GM23338 (cell line): Measurements from ENCODE around the gene THUMPD3. TPM values are rescaled to one million over a fixed set of nuclear protein-coding genes. Genes with fewer than 3 reads are reported as not detected.

ENCODE experiments used
- ATAC-seq: fragments of 200-7000 bp; cut with Tn5 transposase; 3 replicates; pipeline ENCODE4 v1.9.1; 2020
- DNase-seq: peaks from one replicate; pipeline ENCODE4 v3.0.0-alpha.2; 2015; ENCODE audit warnings: low spot score
- H2AFZ ChIP-seq: fragments of 200-600 bp; sonication (generic); 2 replicates; pipeline ENCODE4 v1.8.0; 2016; ENCODE audit warnings: antibody characterized with exemption, mild to moderate bottlenecking, moderate library complexity
- H3F3A ChIP-seq: fragments of 200-600 bp; sonication (generic); replicated peaks from 2 replicates; pipeline ENCODE4 v1.8.0; 2017; ENCODE audit warnings: antibody characterized with exemption, mixed run types, low read depth
- H3K27ac ChIP-seq: fragments of 200-600 bp; sonication (generic); 2 replicates; pipeline ENCODE4 v1.6.1; 2016; ENCODE audit warnings: low read depth
- H3K27me3 ChIP-seq: fragments of 200-600 bp; sonication (generic); 2 replicates; pipeline ENCODE4 v1.8.0; 2016; ENCODE audit warnings: mild to moderate bottlenecking, mixed run types, moderate library complexity; ENCODE audit not compliant: insufficient read depth
- H3K36me3 ChIP-seq: fragments of 200-600 bp; sonication (generic); 2 replicates; pipeline ENCODE4 v1.8.0; 2016; ENCODE audit warnings: mild to moderate bottlenecking; ENCODE audit not compliant: insufficient read depth
- H3K4me1 ChIP-seq: fragments of 200-600 bp; sonication (generic); 2 replicates; pipeline ENCODE4 v1.8.0; 2016; ENCODE audit warnings: mild to moderate bottlenecking, moderate library complexity; ENCODE audit not compliant: insufficient read depth
- H3K4me2 ChIP-seq: fragments of 200-600 bp; sonication (generic); 2 replicates; pipeline ENCODE4 v1.7.1; 2017; ENCODE audit warnings: mixed run types
- H3K4me3 ChIP-seq: fragments of 200-600 bp; sonication (generic); 2 replicates; pipeline ENCODE4 v1.6.1; 2016; ENCODE audit warnings: mixed run types
- H3K79me2 ChIP-seq: fragments of 200-600 bp; sonication (generic); replicated peaks from 2 replicates; pipeline ENCODE4 v1.8.0; 2017; ENCODE audit warnings: mild to moderate bottlenecking; ENCODE audit not compliant: insufficient read depth
- H3K9me2 ChIP-seq: fragments of 200-600 bp; sonication (generic); 2 replicates; pipeline ENCODE4 v1.8.0; 2017; ENCODE audit not compliant: insufficient read depth
- H4K20me1 ChIP-seq: fragments of 200-600 bp; sonication (generic); replicated peaks from 2 replicates; pipeline ENCODE4 v1.8.0; 2017; ENCODE audit warnings: mild to moderate bottlenecking; ENCODE audit not compliant: insufficient read depth
- H3K27ac Mint-ChIP-seq: 2 replicates; pipeline ENCODE4 v1.8.0; 2020; ENCODE audit warnings: inconsistent platforms, mild to moderate bottlenecking, moderate library complexity, mixed read lengths
- H3K27me3 Mint-ChIP-seq: 3 replicates; pipeline ENCODE4 v1.8.0; 2022; ENCODE audit warnings: low read depth, mild to moderate bottlenecking, moderate library complexity, mixed read lengths, inconsistent platforms; ENCODE audit not compliant: insufficient read depth, poor library complexity
- H3K36me3 Mint-ChIP-seq: 3 replicates; pipeline ENCODE4 v1.8.0; 2021; ENCODE audit warnings: low read depth, mild to moderate bottlenecking, inconsistent platforms, moderate library complexity, mixed read lengths
- H3K4me1 Mint-ChIP-seq: 3 replicates; pipeline ENCODE4 v1.8.0; 2020; ENCODE audit warnings: mild to moderate bottlenecking, inconsistent platforms, mixed read lengths
- H3K4me3 Mint-ChIP-seq: 3 replicates; pipeline ENCODE4 v1.8.0; 2021; ENCODE audit warnings: moderate library complexity, mild to moderate bottlenecking, inconsistent platforms, mixed read lengths
- H3K9me3 Mint-ChIP-seq: 3 replicates; pipeline ENCODE4 v1.8.0; 2020; ENCODE audit warnings: moderate library complexity, mild to moderate bottlenecking, inconsistent platforms, mixed read lengths
- CREB1 ChIP-seq: fragments of 250-450 bp; sonication (Bioruptor Pico); IDR thresholded peaks from 2 replicates; pipeline ENCODE4 v1.5.0; 2020; ENCODE audit warnings: low read depth, mild to moderate bottlenecking, moderate library complexity
- CTCF ChIP-seq, 2 experiments: fragments of 200-600 bp in 1 of 2; sonication (generic) in 1 of 2; conservative IDR thresholded peaks; 2 replicates each; pipeline versions ENCODE4 v1.5.1 to v1.6.1; 2016 to 2017; ENCODE audit warnings: antibody characterized with exemption in 2 of 2, low read depth in 2 of 2, mild to moderate bottlenecking in 2 of 2, moderate library complexity in 1 of 2
- ETS1 ChIP-seq: IDR thresholded peaks from 2 replicates; pipeline ENCODE4 v1.6.1; 2016; ENCODE audit warnings: antibody characterized with exemption
- EZH2 ChIP-seq: fragments of 200-600 bp; sonication (generic); IDR thresholded peaks from one replicate; pipeline ENCODE4 v1.8.0; 2017; ENCODE audit warnings: antibody characterized with exemption, mild to moderate bottlenecking, low read depth; ENCODE audit not compliant: unreplicated experiment
- EZH2phosphoT487 ChIP-seq: fragments of 200-600 bp; sonication (generic); IDR thresholded peaks from one replicate; pipeline ENCODE4 v1.8.1; 2018; ENCODE audit warnings: antibody characterized with exemption; ENCODE audit not compliant: unreplicated experiment
- JUNB ChIP-seq: IDR thresholded peaks from one replicate; pipeline ENCODE4 v1.6.1; 2016; ENCODE audit warnings: antibody characterized with exemption; ENCODE audit not compliant: unreplicated experiment
- NANOG ChIP-seq: IDR thresholded peaks from 2 replicates; pipeline ENCODE4 v1.6.1; 2016; ENCODE audit warnings: antibody characterized with exemption, borderline replicate concordance
- ZNF114 ChIP-seq: fragments of 250-450 bp; sonication (Bioruptor Pico); IDR thresholded peaks from 2 replicates; pipeline ENCODE4 v1.5.0; 2020; ENCODE audit warnings: mild to moderate bottlenecking, moderate library complexity
- ZNF331 ChIP-seq: fragments of 250-450 bp; sonication (Bioruptor Pico); IDR thresholded peaks from 2 replicates; pipeline ENCODE4 v1.5.0; 2020; ENCODE audit warnings: low read depth, mild to moderate bottlenecking, moderate library complexity
- polyA plus RNA-seq: library from polyadenylated mRNA; unstranded; fragments of >200 nt; fragmentation: Nextera tagmentation; extraction: Ambion mirVana; gene quantifications from 2 replicates; pipeline ENCODE4 v1.2.1, GENCODE V29; 2016
- total RNA-seq: library from RNA; depleted of rRNA; stranded (reverse); fragments of >200 nt; shearing (Covaris generic); gene quantifications from 2 replicates; pipeline ENCODE4 v1.2.3, GENCODE V29; 2014

Gene THUMPD3
- total and polyA plus RNA-seq, 2 experiments from 2014 or later: 30.1 to 54.1 TPM

- H3F3A ChIP-seq: no peaks in the 10 kb centered on the region
- Mint-ChIP-seq H3K27ac (no peak overlapping the region), H3K36me3 (peaks cover 28% of the 10 kb centered on the region; the same call in 2 of the 3 replicates), H3K9me3 (no peaks in the 10 kb centered on the region), H3K4me3 (no peak overlapping the region), H3K27me3 (peaks cover 4% of the 10 kb centered on the region), H3K4me1 (peaks cover 58% of the 10 kb centered on the region)
- H4K20me1 ChIP-seq: peaks cover 61% of the 10 kb centered on the region
- H3K36me3 ChIP-seq: no peaks in the 10 kb centered on the region
- H3K9me2 ChIP-seq: no peaks in the 10 kb centered on the region
- H3K4me2 ChIP-seq: no peak overlapping the region
- TF ChIP-seq ZNF114 (no peak), EZH2phosphoT487 (no peak), CTCF (conservative IDR thresholded peaks at IDR 0.05; ENCODE audit: low read depth in 2 of 2) (no peak), EZH2 (no peak)
- H3K4me1 ChIP-seq: peaks cover 32% of the 10 kb centered on the region
- ATAC-seq: no peak
- DNase-seq: no peak
- H2AFZ ChIP-seq: no peak overlapping the region
- H3K79me2 ChIP-seq: peaks cover 100% of the 10 kb centered on the region
- H3K4me3 ChIP-seq: no peak overlapping the region
- no peak overlapping the region for H3K27ac ChIP-seq
- H3K27me3 ChIP-seq: no peaks in the 10 kb centered on the region
Measured at GRCh38 chr3:9408546-9408945, 45.7 kb downstream of the THUMPD3 start.

GRCh38 chr3:9409981-9410854 lies 47.4 kb downstream of the THUMPD3 start:
- H3K9me2 ChIP-seq: no peaks in the 10 kb centered on the region
- H3K4me3 Mint-ChIP-seq: no peak overlapping the region; the same call in 2 of the 3 replicates
- no peak overlapping the region; the same call in 1 of the 2 replicates for H3K27ac Mint-ChIP-seq
- H3K4me3 ChIP-seq: no peak overlapping the region
- H3K27ac ChIP-seq: peak overlapping the region; percentile 11; the same call in 1 of the 2 replicates
- H3F3A ChIP-seq: no peaks in the 10 kb centered on the region
- H3K4me2 ChIP-seq: no peak overlapping the region
- H3K27me3 Mint-ChIP-seq: peaks cover 5% of the 10 kb centered on the region
- no peaks in the 10 kb centered on the region for H3K27me3 ChIP-seq
- no peaks in the 10 kb centered on the region for H3K9me3 Mint-ChIP-seq
- peaks cover 52% of the 10 kb centered on the region for H3K4me1 Mint-ChIP-seq
- H3K4me1 ChIP-seq: peaks cover 20% of the 10 kb centered on the region
- H2AFZ ChIP-seq: no peak overlapping the region
- peaks cover 100% of the 10 kb centered on the region for H3K79me2 ChIP-seq
- DNase-seq: no peak
- ATAC-seq: no peak
- H3K36me3 ChIP-seq: no peaks in the 10 kb centered on the region
- peaks cover 28% of the 10 kb centered on the region; the same call in 2 of the 3 replicates for H3K36me3 Mint-ChIP-seq
- H4K20me1 ChIP-seq: peaks cover 59% of the 10 kb centered on the region
- TF ChIP-seq NANOG (no peak), CREB1 (CRISPR knock-in tag) (no peak), ETS1 (no peak), ZNF331 (CRISPR knock-in tag) (no peak), JUNB (no peak), CTCF (conservative IDR thresholded peaks at IDR 0.05; ENCODE audit: low read depth in 2 of 2) (no peak), EZH2phosphoT487 (no peak)
